ENCODE data around the gene ANXA3.

DNA sequence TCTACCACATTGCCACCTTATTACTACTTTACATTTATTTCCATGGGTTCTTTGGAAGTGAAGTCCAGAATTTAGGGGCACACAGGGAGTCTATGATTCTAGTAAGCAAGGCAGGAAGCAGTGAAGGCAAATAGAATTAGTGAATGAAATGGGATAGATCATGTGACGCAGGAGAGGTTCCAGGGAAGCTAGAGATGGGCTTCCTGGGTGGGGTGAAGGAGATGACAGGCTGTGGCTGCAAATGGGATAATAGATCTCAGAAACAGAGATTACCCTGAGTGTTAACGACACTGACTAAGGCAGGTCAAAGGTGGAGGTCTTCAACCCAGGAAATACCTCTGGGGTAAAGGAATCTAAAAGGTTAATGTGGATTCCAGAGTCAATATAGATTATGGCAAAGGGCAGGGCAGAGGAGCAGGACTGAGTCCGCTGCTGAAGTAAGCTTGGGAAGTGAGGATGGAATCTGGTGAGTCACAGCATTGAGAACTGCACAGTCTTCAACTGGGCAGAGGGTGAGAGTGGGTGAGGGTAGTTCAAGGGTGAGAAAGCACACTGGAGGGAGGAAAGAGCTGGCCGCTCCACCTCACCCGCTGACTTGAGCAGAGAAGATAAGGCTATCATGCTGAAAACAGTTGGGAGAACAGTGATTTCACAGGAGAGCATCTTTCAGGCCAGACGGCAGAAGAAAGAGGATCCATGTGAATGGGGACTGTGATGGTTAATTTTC lies 70.8 kb downstream of the ANXA3 start:
- TF ChIP-seq, protein P1, sequence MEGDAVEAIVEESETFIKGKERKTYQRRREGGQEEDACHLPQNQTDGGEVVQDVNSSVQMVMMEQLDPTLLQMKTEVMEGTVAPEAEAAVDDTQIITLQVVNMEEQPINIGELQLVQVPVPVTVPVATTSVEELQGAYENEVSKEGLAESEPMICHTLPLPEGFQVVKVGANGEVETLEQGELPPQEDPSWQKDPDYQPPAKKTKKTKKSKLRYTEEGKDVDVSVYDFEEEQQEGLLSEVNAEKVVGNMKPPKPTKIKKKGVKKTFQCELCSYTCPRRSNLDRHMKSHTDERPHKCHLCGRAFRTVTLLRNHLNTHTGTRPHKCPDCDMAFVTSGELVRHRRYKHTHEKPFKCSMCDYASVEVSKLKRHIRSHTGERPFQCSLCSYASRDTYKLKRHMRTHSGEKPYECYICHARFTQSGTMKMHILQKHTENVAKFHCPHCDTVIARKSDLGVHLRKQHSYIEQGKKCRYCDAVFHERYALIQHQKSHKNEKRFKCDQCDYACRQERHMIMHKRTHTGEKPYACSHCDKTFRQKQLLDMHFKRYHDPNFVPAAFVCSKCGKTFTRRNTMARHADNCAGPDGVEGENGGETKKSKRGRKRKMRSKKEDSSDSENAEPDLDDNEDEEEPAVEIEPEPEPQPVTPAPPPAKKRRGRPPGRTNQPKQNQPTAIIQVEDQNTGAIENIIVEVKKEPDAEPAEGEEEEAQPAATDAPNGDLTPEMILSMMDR (IDR thresholded peaks at IDR 0.05), result no peak
- TF ChIP-seq, protein P2, sequence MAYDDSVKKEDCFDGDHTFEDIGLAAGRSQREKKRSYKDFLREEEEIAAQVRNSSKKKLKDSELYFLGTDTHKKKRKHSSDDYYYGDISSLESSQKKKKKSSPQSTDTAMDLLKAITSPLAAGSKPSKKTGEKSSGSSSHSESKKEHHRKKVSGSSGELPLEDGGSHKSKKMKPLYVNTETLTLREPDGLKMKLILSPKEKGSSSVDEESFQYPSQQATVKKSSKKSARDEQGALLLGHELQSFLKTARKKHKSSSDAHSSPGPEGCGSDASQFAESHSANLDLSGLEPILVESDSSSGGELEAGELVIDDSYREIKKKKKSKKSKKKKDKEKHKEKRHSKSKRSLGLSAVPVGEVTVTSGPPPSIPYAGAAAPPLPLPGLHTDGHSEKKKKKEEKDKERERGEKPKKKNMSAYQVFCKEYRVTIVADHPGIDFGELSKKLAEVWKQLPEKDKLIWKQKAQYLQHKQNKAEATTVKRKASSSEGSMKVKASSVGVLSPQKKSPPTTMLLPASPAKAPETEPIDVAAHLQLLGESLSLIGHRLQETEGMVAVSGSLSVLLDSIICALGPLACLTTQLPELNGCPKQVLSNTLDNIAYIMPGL (CRISPR knock-in tag; IDR thresholded peaks at IDR 0.05), result no peak
- no peak for TF ChIP-seq CBFB (CRISPR knock-in tag; IDR thresholded peaks at IDR 0.05; ENCODE audit: low read depth)
